Measurements from ENCODE around the gene TKT.

The TKT gene

GRCh38 chr3:53195602-53196574 is 59.9 kb downstream of the TKT start:
- DNase-seq, result peak; percentile 74

DNA sequence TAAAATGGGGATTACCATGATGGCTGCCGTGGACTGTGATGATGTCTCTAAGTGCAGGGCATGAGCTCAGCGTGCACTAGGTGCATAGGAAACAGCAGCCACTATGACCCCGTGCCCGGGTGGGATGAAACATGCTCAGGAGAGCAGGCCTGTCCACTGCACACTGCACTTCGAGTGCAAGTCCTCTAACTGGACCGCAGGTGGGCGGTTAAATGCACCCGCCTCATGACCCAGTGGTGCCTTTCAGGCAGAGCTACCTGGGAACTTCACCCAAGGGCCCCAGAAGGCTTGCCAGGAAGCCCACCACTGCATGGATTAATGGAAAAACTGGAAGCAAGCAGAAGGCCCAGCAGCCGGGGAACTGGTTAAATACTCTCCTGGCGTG is 60.8 kb downstream of the TKT start:
- DNase-seq, result no peak

DNA sequence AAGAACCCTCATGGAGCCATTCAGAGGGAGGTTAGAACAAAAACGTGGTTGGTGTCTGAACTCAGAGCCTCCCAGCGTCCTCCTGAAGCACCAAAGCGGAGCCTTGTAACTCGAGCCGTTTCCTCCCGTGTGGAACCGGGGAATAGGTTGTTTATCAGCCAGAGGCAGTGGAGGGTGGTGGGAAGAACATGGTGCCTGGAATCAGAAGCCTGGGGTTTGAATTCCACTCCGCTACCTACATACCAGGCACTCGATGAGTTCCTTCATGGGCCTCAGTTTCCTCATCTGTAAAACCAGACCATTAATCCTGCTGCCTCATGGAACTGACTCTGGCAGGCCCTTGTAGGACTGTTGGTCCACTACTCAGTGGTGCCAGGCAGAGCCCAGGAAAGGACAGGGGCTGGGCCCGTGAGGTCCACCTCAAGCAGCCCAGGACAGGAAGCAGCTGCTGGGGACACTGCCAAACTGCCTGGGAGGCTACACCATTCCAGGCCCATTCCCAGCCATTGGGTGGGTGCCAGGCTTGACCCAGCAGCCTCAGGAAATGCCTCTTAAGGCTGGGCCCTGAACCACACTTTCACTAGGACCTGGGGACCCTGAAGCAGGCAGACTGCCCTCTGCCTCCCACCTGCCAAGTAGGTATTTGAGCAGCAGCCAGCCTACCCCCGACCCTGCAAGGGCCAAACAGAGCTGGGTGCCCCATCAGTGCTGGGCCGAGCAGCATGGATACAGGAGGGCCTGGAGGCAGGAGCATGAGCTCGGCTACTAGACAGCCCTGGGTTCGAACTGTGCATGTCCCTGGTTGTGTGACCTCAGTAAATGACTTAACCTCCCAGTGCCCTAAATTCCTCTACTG is 61.4 kb downstream of the TKT start:
- no peak for DNase-seq

- DNase-seq, result no peak
Measured at GRCh38 chr3:53193466-53194209, 62.2 kb downstream of the TKT start.

DNA sequence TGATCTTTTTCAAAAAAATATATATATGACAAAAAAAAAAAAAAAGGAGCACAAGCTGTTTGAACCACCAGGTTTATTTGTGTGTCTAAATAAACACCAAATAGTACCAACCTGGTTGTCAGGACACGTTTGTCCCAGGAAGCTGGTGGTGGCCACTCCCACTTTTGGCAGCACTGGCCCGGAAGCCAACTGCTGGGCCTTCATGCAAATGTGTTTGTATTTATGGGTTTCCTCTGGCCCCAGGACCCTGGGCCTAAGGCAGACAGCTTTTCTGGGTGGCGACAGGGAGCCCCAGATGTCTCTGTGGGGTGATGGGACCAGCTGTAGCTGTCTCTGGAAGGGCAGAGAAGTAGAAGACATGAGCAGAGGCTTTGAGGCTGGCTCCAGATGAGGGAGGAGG is 63.2 kb downstream of the TKT start:
- DNase-seq, result no peak

DNA sequence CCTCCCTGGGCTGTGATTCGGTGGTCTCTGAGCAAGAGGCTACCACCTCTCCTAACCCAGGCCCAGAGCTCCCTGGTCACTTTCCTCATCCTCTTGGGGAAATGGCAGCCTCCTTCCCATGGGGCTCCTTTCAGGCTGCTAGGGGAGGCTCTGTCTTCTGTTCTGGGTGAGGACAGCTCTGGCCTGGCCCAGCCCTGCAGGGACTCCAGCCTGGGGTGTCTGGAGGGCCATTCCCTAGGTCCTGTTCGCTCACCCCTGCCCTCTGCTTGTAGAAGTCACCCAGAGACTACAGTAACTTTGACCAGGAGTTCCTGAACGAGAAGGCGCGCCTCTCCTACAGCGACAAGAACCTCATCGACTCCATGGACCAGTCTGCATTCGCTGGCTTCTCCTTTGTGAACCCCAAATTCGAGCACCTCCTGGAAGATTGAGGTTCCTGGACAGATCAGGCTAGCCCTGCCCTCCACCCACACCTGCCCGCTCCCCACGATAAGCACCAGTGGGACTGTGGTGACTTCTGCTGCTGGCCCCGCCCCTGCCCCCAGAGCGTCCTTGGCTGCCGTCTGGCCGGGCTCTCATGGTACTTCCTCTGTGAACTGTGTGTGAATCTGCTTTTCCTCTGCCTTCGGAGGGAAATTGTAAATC is 63.9 kb downstream of the TKT start:
- DNase-seq, result no peak

DNA sequence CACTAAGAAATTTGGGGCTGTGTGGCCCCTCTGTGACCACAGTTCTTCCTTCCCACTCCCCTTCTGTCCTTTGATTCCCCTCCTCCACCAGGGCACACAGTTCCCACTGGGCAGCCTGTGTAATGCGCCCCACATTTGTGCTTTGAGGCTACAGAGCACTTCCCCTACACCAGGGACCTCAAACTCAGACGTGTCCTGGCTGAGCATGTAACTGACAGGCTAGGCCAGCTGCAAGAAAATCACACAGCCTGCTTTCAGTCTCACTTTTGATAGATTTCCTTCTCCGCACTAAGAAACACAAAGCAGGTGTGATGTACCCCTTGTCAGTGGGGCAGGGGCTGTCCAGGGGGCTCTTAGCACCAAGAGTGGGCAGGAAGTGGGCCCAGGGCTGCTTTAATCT is 65.2 kb downstream of the TKT start:
- no peak for DNase-seq

GRCh38 chr3:53189276-53189675 is 66.5 kb downstream of the TKT start:
- DNase-seq, result no peak

DNA sequence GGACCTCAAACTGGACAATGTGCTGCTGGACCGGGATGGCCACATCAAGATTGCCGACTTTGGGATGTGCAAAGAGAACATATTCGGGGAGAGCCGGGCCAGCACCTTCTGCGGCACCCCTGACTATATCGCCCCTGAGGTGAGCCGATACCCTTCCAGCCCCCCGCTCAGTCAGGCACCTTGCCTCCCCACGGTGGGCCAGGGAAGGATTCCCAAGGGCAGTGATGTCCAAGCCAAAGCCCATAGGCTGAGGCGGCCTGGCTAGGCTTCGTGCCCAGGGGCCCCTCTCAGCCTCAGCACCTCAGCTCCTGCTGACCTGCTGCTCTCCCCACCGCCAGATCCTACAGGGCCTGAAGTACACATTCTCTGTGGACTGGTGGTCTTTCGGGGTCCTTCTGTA is 67.1 kb downstream of the TKT start:
- DNase-seq, result no peak

DNA sequence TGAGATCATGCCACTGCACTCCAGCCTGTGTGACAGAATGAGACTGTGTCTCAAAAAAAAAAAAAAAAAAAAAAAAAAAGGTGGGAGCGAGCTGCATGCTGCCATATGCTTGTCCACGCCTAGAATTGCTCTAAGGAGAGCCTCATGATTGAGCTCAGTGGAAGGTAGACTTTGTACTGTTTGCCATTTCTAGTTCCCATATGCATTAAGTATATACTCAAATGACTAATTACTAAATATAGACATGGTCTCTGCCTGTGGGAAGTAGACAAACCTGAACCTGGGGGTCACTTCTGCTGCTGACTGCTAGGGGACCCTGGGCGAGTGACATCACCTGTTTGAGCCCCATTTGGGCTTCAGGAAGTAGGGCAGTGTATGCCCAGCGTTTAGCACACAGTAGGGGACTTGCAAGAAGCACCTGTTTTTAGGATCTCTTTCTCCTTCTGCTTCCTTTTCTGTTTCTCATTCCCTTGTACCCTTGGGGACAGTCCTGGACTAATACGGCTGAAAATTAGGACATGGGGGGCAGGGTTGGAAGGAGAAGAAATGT is 67.6 kb downstream of the TKT start:
- no peak for DNase-seq

DNA sequence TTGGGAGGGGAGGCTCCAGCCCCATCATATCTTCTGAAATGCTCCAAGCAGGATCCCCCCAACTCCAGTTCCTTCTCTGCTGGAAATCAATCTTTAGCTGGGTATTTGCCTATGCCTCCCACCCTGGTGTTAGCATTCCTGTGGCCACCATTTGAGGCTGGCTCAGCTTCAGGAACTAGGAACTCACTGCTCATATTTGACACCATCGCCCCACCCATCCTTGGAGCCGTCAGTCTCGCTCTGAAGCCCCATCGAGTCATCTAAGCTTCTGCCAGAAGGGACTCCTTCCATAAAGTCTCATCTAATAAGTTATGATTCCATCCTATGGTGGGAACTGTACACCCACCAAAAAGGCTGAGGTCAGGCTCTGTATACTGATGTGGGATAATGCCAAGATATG is 68.4 kb downstream of the TKT start:
- DNase-seq, result no peak

- DNase-seq, result no peak
Measured at GRCh38 chr3:53186726-53187125, 69.1 kb downstream of the TKT start.

DNA sequence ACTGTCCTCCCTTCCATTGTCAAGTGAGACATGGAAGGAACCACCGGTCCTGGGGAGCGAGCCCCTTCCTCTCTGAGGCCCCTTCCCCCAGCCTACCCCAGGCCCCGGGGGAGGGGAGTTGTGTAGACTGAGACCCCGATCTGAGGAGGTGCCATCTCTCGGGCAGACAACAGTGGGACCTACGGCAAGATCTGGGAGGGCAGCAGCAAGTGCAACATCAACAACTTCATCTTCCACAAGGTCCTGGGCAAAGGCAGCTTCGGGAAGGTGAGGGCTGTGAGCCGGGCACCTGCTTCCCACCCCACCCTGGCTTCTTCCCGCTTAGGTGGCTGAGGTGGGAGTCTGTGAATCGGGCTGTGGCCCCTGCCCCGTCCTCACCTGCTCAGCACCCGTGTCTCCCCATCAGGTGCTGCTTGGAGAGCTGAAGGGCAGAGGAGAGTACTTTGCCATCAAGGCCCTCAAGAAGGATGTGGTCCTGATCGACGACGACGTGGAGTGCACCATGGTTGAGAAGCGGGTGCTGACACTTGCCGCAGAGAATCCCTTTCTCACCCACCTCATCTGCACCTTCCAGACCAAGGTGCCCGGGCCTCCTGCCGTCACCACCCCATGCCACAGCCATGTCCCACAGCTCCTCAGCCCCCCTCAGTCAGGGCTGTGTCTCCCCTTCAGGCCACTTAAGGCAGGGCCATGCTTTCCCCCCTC is 69.9 kb downstream of the TKT start:
- DNase-seq, result no peak

GRCh38 chr3:53184701-53185100 is 71.1 kb downstream of the TKT start:
- no peak for DNase-seq

DNA sequence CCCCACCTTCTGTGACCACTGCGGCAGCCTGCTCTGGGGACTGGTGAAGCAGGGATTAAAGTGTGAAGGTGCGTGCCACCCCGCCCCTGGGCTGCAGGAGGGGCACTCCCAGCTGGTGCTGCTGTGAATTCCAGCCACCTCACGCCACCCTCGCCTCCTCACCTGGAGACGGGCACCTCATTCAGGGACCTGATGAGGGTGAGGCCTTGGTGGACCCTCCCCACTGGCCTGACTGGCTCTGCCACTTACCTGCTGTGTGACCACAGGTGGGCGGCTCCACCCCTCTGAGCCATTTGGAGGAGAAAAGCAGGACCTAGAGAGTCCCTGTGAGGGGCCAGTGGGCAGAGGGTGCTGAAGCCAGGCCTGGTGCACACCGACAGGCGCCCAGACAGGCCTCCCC is 72.3 kb downstream of the TKT start:
- DNase-seq, result no peak

DNA sequence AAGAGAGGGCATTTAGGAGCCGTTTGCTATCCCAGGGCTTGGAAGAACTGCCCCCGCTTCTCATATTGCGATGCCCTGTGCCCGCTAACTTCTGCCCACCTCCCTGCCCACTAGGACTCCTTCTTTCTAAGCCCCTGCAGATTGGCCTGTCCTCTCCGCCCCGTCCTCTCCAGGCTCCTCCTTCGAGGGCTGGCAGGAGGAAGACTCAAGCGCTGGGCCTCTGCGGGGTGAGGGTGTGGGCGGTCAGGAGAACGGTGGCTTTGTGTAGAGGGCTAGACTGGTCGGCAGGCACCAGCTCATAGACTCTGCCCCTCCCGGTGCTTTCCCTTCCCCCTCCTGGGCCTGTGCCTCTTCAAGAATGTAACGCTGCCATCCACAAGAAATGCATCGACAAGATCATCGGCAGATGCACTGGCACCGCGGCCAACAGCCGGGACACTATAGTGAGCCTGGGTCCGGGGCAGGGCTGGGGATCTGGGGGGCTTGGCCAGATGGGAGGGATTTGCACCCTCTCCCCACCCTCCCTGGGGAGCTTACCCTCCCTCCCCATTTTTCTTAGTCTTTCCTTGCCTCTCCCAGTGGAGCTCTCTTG is 73.0 kb downstream of the TKT start:
- DNase-seq, result no peak

DNA sequence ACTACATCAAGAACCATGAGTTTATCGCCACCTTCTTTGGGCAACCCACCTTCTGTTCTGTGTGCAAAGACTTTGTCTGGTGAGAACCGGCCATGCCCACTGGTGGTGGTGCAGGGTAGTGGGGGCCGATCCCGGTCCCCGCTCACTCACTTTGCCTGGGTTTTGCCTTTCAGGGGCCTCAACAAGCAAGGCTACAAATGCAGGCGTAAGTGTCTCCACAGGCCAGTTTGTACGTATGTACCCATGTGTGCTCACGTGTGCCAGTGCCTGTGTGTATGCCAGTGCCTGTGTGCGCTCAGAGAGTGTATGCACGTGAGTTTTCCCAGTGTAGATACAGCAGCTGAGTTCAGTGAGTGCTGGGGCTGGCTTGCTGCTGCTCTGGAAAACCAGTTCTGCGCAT is 74.3 kb downstream of the TKT start:
- no peak for DNase-seq

GRCh38 chr3:53181024-53181371 is 74.8 kb downstream of the TKT start:
- DNase-seq, result no peak

- no peak for DNase-seq
Measured at GRCh38 chr3:53180305-53181023, 75.4 kb downstream of the TKT start.

GRCh38 chr3:53179580-53179979 is 76.2 kb downstream of the TKT start:
- DNase-seq, result no peak

DNA sequence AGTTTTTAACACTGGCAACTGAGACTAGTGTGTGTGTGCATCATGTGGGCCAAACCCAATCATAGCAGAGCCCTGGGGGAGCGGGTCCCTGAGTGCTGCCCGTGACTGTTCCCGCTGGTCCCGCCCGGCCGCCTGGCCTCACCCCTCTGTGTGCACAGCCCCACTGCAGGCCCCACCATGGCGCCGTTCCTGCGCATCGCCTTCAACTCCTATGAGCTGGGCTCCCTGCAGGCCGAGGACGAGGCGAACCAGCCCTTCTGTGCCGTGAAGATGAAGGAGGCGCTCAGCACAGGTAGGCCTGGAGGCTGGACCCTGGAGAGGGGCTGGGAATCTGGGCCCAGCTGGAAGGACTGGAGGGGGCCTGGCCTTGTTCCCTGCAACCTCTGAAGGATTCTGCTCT is 77.6 kb downstream of the TKT start:
- no peak for DNase-seq

All from hematopoietic multipotent progenitor cell treated with erythropoietin and hydrocortisone succinate and interleukin-3 and kit ligand, for 6 days (in vitro differentiated cells).